Stimulated activated naive CD4-positive, alpha-beta T cell treated with Interleukin-2 at 50 U/mL for 16 hours (primary cell): Measurements from ENCODE around the gene ADGRV1.
"Not testable (repeated sequence)": the region's sequence is repeated elsewhere in the genome, so short reads cannot be mapped to it uniquely, and the experiment has no call there.

Experiments used
- DNase-seq: peaks from one replicate; lab custom pipeline; 2025; lab: John Stamatoyannopoulos, UW

ADGRV1 gene

DNA sequence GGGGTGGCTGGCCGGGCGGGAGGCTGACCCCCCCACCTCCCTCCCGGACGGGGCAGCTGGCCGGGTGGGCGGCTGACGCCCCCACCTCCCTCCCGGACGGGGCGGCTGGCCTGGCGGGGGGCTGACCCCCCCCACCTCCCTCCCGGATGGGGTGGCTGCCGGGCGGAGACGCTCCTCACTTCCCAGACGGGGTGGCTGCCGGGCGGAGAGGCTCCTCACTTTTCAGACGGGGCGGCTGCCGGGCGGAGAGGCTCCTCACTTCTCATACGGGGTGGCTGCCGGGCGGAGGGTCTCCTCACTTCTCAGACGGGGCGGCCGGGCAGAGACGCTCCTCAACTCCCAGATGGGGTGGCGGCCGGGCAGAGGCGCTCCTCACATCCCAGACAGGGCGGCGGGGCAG lies 37.2 kb downstream of the ADGRV1 start:
- DNase-seq = not testable (repeated sequence)

DNA sequence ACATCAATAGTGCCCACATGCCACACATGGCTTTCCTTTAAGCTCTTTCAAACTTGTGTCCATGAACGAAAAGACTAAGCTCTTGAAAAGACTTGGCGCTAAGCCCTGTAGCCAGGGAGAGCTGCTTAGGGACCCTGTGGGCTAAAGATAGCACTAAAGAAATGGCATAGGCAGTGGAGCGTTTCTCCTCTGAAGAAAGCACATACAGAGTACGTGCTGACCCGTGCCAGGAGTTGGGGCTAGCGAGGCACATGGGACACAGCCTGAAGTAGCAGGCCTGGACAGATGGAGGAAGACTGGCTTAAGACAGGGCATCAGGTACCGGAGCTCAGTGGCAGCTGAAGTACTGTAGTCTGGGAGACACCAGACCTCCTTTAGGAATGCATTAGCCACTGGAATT lies 39.7 kb downstream of the ADGRV1 start:
- no peak for DNase-seq

DNA sequence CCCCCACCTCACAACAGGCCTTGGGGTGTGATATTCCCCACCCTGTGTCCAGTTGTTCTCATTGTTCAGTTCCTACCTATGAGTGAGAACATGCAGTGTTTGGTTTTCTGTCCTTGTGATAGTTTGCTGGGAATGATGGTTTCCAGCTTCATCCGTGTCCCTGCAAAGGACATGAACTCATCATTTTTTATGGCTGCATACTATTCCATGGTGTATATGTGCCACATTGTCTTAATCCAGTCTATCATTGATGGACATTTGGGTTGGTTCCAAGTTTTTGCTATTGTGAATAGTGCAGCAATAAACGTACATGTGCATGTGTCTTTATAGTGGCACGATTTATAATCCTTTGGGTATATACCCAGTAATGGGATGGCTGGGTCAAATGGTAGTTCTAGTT lies 41.7 kb downstream of the ADGRV1 start:
- DNase-seq = not testable (repeated sequence)

DNA sequence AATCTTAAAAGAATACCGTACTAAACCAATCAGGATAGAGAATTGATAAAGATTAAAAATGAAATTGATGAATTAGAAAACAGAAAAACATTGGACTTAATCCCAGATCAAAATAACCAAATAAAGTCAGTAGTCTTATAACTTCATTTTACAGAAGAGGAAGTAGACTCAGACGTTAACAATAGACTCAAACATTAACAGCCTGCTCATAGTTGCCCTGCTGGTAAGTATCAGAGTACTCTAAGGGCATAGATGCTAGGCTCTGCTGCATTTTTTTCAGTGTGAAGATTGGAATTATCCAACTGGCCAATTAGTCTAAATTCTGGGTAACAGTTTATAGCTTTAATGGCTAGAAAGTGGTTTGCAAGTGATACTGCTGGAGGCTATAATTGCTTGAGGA lies 42.9 kb downstream of the ADGRV1 start:
- DNase-seq = no peak

DNA sequence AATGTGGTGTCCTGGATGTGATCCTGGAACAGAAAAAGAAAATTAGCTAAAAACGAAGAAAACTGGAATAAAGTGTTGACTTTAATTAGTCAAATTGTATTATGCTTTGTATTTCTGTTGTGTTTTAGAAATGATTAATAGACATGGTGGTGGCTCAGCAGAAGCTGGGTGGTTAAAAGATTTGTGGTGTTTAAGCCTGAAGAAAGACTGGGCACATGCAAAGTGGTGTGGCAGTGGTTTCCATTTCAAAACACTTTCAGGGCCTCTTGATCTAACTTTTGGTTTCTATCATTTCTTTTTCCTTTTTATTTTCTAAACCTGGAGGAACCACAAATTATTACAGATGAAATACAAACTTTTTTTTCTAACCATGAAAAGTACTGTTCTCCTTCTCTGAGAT lies 44.1 kb downstream of the ADGRV1 start:
- DNase-seq = no peak

DNA sequence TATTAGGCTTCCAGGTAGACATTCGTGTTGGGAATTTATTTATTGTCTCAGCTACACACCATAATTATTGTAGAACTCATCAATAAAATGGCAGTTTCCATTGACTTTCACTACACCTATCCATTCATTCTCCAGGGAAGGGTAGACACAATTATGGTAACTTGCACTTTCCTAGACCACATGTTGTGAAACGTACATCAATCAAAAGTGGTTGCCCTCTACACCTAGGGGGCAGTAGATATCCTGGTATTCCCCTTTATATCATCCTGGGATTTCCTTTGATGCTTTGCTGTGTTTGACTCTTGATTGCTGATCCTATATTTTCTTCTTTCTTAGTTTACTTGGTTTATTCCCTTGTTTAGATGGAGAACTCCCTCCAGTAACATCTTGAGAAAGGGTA lies 47.9 kb downstream of the ADGRV1 start:
- DNase-seq = no peak

DNA sequence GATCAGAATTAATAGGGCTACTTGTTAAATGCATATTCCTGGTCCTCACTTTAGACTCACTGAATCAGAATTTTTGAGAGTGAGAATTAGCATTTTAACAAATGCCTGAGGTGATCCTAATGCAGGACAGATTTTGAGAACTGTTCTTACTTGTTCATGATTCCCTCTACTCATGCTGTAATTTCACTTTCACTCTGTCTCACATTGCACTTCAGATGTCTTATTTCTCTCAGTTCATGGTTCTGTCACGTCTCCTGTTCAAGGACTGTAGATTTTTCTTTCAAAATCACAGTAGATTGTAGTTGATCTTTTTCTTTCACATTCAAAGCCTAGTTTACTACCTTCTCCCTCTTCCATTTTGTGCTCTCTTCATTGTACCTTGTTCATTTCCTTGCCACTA lies 54.3 kb downstream of the ADGRV1 start:
- DNase-seq = no peak

DNA sequence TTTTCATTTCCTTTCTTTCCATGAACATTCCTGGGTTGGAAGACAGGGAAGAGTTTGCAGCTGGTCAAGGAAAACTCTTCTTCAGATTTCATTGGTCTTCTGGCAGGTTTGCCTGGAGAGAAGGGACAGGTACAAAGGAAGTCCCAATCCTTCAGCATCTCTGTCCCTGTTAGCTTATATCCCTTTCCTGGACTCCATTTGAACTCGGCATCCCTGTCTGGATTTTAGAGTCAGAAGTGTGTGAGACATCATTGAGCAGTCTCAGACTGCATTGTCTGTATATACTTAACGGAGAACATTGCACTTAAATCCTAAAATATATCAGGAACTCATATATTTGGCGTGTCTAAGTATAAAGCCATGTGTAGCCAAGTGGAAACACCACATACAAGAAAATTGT lies 54.9 kb downstream of the ADGRV1 start:
- no peak for DNase-seq

DNA sequence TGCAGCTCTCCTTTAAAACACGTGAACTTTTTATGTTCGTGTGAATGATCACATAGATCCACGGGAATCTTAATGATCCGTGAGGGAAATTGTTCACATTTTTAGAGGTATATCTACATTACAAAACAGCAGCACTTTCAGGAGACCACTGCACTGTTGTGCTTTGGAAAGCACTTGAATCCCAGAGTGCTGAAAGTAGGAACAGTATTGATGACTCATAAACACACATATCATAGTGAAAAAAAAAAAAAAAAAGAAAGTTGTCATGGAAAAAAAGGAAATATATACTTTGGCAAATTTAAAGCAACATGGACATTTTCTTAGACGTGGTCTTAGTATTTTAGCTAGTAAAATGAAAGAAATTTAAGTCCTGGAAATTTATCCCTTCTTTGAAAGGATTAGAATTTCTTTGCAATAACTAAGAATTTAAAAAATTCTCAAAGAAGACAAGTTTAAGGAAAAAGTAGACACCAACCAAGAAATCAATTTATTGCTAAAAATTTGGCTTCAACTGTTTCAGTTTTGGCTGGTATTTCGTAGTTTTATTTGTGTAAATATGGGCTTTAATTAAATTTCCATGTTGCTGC lies 55.4 kb downstream of the ADGRV1 start:
- DNase-seq = no peak

DNA sequence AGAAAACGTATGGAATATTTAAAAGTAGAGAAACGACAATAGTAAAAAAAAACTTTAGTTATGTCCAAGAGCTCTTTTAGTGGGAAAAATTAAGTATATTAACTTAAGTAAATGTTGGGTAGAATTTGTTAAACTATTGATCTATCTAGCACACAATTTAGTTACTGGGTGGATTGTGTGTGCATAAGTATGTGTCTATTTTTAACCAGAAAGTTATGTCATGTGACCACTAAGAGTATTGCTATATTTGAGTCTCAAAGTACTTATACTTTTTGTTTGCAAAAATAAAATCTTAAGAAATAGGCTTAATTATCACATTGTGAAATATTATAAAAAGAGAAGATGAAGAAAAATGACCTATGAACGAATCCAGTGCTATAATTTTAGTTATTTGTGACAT lies 56.8 kb downstream of the ADGRV1 start:
- DNase-seq = no peak

DNA sequence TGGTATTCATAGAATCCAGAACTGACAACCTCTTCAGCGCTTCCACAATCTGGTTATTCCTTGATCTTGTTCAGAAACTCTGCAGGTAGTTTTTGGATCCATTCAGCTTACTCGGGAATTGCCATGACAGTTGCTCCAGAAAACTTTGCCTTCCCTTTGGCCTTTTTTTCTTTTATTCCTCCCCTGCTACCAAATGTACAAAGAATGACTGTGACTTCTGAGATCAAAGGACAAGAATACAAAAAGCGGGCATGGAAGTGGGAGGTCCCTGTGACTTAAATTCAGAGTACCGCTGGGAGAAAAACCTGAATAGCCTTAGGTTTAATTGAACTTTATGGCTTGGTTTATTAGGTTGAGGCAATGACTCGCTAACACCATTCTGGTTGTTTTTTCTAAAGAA lies 59.5 kb downstream of the ADGRV1 start:
- no peak for DNase-seq

DNA sequence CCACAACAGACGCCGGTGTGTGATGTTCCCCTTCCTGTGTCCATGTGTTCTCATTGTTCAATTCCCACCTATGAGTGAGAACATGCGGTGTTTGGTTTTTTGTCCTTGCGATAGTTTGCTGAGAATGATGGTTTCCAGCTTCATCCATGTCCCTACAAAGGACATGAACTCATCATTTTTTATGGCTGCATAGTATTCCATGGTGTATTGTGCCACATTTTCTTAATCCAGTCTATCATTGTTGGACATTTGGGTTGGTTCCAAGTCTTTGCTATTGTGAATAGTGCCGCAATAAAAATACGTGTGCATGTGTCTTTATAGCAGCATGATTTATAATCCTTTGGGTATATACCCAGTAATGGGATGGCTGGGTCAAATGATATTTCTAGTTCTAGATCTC lies 61.2 kb downstream of the ADGRV1 start:
- not testable (repeated sequence) for DNase-seq

DNA sequence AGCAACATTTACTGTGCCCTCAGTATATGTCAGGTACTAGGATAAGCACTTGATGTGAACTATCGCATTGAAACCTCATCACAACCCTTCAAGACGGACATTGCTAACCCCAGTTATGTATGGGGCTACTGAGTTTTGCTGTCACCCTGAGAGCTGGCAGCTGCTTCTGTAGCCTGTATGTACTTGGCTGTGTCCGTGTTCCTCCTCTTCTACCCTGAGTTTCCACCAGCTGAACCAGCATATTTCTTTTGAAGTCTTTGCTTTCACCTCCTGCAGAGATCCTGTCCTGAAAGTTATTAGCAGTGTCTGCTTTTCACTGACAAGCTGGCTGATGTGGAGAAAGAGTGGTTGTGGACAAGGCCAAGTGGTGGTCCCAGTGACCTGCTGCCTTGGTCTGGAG lies 63.3 kb downstream of the ADGRV1 start:
- DNase-seq = no peak

DNA sequence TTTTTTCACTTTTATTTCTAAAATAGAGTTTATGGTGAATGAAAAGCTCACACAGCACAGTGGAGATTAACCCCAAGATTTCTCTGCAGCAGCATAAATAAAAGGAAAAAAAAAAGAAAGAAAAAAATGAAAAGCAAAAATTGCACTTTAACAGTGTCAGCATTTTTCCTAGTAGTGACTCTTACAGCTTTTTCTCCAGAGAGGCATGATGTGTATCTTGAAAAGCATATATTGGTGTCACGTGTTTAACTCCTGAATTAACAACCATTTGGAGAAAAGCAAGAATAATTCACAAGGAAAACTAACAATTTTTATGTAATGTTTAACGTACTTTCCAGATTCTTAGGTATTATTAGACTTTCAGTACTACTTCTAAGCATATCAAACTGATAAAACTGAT lies 67.9 kb downstream of the ADGRV1 start:
- DNase-seq = no peak

DNA sequence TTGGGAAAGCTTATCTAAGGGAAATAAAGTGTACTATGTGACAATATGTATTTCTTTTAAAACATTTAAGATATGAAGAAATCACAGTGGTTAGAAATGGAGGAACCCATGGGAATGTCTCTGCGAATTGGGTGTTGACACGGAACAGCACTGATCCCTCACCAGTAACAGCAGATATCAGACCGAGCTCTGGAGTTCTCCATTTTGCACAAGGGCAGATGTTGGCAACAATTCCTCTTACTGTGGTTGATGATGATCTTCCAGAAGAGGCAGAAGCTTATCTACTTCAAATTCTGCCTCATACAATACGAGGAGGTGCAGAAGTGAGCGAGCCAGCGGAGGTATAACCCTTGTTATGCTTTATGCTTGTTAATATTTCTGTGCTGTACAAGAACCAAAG lies 69.9 kb downstream of the ADGRV1 start:
- DNase-seq = no peak

DNA sequence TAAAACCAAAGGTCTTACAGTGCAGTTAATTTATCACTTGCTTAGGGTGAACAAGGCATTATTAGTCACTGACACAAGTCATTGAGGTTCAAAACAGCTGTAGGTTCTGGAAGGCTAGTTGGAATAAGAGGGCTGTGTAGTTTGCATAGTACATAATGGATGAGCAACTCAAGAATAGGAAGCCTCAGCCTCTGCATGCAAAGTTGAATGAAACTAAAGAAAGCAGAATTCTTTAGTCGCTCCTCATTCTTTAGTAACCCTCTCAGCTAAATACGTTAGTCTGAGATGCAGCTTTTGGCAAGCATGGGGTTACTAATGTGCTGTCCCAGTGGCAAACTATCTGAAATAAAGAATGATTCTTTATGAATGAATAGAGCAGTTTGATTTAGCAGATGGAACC lies 74.2 kb downstream of the ADGRV1 start:
- DNase-seq = no peak

DNA sequence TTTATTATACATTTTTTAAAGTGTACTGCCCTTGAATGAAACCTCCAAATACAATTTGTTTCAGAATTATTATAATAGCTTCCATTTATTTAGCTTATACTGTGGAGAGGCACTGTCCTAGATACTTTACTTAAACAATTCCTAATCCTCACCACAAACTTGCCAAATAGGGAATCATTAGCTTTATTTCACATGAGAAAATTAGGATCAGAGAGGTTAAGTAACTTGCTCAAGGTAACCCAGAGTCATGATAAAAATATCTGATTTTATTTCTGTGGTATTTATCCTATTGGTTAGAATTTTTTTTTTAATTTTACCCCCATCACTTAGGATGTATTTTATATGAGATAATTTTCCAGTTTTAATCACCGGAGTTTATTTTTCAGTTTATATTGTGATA lies 78.4 kb downstream of the ADGRV1 start:
- DNase-seq = no peak

DNA sequence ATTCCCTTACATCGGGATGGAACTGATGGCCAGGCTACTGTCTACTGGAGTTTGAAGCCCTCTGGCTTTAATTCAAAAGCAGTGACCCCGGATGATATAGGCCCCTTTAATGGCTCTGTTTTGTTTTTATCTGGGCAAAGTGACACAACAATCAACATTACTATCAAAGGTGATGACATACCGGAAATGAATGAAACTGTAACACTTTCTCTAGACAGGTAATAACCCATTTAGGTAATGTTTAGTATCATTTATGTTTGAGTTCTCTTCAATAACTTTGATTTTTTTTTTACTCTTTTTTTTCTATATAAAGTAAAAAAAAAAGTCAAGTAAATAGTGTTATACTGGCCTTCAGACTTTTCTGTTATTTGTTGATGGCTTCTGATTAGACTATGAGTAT lies 79.1 kb downstream of the ADGRV1 start:
- no peak for DNase-seq

DNA sequence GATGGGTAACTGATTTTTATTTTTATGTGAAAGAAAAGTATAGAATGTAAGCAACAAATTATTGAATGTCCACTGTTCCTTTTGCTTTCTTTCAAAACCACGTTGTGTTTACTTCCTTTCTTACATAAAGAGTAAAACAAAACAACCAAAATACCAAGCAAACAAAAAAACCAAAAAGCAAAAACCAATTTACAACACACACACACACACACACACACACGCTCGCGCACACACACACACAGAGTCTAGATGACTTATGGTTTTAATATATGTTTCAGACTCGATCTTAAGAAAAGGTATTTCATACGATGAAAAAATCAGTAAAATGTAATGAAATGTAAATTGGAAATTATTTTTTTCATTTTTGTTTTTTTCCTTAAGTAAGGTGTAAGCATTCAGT lies 80.3 kb downstream of the ADGRV1 start:
- no peak for DNase-seq

DNA sequence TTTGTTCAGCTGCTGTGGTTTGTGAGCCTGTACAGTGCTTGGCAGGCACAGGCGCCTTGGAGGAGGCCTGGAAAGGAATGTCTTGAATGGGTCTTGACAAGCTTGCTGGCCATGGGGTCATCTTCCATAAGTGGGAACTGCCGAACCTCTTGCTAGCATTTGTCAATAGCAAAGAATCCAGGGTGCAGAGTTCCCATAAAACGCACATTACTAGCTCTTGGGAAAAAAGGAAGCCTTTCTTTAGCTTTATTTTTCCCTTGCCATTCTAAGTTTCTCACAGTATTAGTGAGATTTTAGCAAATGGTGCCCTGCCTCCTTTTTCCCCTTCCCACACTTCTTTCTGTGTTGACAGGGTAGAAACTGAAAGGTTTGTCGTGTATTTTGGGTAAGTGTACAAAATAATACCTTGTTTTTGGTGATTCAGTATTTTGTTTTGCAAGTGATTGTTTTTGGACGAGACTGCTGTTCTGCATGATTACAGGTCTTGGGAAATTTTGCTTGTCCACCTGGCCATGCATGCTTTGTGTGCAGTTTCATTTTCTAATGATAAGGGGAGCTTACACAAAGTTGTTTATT lies 82.0 kb downstream of the ADGRV1 start:
- no peak for DNase-seq

DNA sequence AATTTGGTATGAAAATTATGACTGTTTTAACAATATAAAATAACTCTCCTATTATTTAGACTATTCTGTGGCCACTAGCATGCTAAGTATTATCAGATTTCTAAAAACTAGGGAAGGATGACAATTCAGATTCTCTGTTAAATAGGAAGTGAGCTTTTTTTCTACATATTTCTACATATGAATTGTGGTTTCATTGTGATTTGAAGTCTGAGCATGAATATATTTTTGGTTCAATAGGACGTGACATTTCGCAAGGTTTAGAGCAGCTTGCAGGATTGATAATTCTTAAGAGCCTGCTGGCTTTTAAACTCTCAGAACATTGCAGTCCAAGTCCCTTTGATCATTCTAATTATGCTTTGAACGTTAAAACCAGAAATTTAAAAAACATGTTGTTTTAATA lies 82.9 kb downstream of the ADGRV1 start:
- DNase-seq = no peak

DNA sequence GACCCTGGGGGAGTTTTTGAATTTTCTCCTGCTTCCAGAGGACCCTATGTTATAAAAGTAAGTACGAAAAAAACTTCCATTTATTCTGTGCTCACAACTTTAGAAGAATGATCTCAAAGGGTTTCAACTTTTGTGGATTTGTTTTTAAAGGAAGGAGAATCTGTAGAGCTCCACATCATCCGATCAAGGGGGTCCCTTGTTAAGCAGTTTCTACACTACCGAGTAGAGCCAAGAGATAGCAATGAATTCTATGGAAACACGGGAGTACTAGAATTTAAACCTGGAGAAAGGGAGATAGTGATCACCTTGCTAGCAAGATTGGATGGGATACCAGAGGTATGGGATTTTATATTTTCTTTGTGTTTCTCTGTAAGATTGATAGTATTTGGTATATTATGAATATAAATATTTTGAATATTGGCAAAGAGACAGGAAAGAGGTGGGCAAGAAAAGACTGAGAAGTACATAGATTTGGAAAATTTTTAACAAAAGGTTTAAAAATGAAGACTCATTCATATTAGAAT lies 84.2 kb downstream of the ADGRV1 start:
- DNase-seq = no peak

DNA sequence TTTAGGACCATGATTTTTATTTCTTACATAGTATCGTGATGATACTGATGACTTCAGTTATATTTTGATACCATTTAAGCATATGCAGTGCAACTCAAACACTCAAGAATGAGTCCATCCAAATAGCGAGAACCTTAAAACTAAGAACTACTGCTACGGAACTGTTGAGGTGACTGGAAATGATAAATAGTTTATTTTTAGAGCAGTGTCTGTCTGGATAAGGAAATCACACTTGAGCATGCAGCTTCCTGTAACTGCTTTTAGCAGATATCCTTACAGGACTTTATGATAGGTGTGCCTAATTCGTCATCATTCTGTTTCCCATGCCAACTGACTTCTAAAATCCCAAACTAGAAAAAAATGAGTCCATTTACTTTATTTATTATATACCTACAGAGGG lies 85.5 kb downstream of the ADGRV1 start:
- no peak for DNase-seq

DNA sequence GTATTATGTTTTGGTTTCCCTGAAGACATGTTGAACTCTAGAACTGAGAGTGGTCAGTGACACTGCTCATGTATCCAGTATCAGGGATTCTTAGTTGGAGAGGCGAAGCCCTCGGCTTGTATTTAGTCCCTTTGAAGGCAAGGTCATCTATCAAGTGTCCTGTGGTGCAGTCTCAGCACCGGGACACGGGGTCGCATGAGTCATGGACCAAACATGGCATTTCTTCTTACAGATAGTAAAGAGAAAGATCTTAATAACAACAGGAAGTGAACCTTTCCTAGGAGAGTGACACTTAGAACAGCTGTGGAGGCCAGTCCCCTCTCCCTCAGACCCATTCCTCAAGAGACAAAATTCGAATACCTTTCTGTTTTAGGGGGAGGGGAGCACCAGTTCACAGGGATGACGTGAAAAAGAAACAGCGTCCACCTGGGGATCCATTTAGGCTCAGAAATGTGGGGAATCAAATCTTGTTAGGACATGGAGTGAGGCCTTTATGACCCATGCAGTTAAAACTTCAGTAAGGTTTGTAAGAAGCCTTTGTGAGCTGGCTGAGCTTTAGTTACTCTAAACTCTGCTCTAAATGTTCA lies 86.5 kb downstream of the ADGRV1 start:
- no peak for DNase-seq
